Measurements from ENCODE around the gene TWF1. TPM values are rescaled to one million over a fixed set of nuclear protein-coding genes. Genes with fewer than 3 reads are reported as not detected.

TWF1 gene
- total and polyA plus RNA-seq, 2 of the 4 experiments (the other 2 are of a cell fraction), result 67.0 to 141 TPM

GRCh38 chr12:43754015-43754414 is 52.1 kb downstream of the TWF1 start:
- Histone ChIP-seq H2BK120ac (ENCODE audit: low read depth, low read length) (no peak overlapping the region), H3K4ac (ENCODE audit: low read depth, low read length) (no peak overlapping the region), H4K20me1 (ENCODE audit: insufficient read depth, low read length) (no peaks in the 10 kb centered on the region), H3K9ac (ENCODE audit: low read depth, low read length) (no peak overlapping the region), H3K9me3 (ENCODE audit: control insufficient read depth, insufficient read depth, low read length) (peaks cover 3% of the 10 kb centered on the region; the same call in 1 of the 2 replicates), H3K18ac (ENCODE audit: low read depth, low read length) (no peak overlapping the region), H2BK15ac (ENCODE audit: low read depth, low read length) (no peak overlapping the region), H2AK9ac (replicated peaks; ENCODE audit: low read depth, low read length, poor library complexity) (no peak overlapping the region), H3K79me1 (ENCODE audit: low read depth in 1 of 2, low read length in 2 of 2) (peaks cover 31 to 41% of the 10 kb centered on the region in 2 experiments), H2BK20ac (ENCODE audit: low read depth, low read length) (no peak overlapping the region), H3K56ac (ENCODE audit: extremely low read depth, insufficient read depth, low read length) (no peak overlapping the region), H3K23ac (ENCODE audit: low read depth, low read length) (no peak overlapping the region), H3K9me1 (ENCODE audit: insufficient read depth, low read length) (peaks cover 4% of the 10 kb centered on the region; the same call in 1 of the 2 replicates), H2AK5ac (ENCODE audit: low read depth, low read length) (no peak overlapping the region), H4K5ac (ENCODE audit: low read depth, low read length) (no peak overlapping the region), H3K14ac (replicated peaks; ENCODE audit: low read depth, low read length) (no peak overlapping the region), H3K4me3 (ENCODE audit: insufficient read depth, low read depth, low read length) (no peak overlapping the region), H3K27me3 (ENCODE audit: control insufficient read depth, insufficient read depth, low read length) (no peaks in the 10 kb centered on the region), H3K4me1 (ENCODE audit: control insufficient read depth, insufficient read depth, low read length) (peaks cover 2% of the 10 kb centered on the region; the same call in 1 of the 2 replicates), H3K27ac (ENCODE audit: insufficient read depth, low read length) (no peak overlapping the region), H2BK5ac (ENCODE audit: low read depth, low read length, poor library complexity, severe bottlenecking) (no peak overlapping the region), H2AFZ (replicated peaks; ENCODE audit: low read length, poor library complexity) (no peak overlapping the region), H4K91ac (ENCODE audit: insufficient read depth, low read depth, low read length) (no peak overlapping the region), H3K36me3 (ENCODE audit: control insufficient read depth, insufficient read depth, low read length) (peaks cover 3% of the 10 kb centered on the region), H3K4me2 (ENCODE audit: low read depth, low read length) (no peak overlapping the region), H4K8ac (ENCODE audit: low read depth in 2 of 2, low read length in 2 of 2) (no peak overlapping the region)
- BruUV-seq (replicated peaks), result no TSS peak
- CTCF ChIA-PET, result no interaction called here
- intact Hi-C loops (cut with micrococcal nuclease), result no loop called here
- dilution Hi-C loops (cut with HindIII; ENCODE audit: low sequenced_read_pairs, unreplicated experiment), result no loop called here
- ATAC-seq (ENCODE audit: low read depth), result no peak
- in situ Hi-C loops (cut with MboI; ENCODE audit: low sequenced_read_pairs), result no loop called here
- no peak for DNase-seq
- no CpG with 5 or more reads among the region's 3 CpGs for WGBS, 2 experiments (ENCODE audit: extremely low coverage in 2 of 2, insufficient read length in 1 of 2)
- POLR2A ChIA-PET (ENCODE audit: unreplicated experiment), result no interaction called here
- TF ChIP-seq MAZ (IDR thresholded peaks at IDR 0.05; ENCODE audit: borderline replicate concordance, low read depth, low read length), result no peak
- TF ChIP-seq FOS (IDR thresholded peaks at IDR 0.05; ENCODE audit: low read depth, low read length), result no peak
- TF ChIP-seq USF2 (IDR thresholded peaks at IDR 0.05; ENCODE audit: low read depth, low read length), result no peak
- no peak for TF ChIP-seq RFX5 (IDR thresholded peaks at IDR 0.05; ENCODE audit: low read depth, low read length)
- TF ChIP-seq BHLHE40 (IDR thresholded peaks at IDR 0.05; ENCODE audit: low read depth, low read length), result no peak
- no peak for TF ChIP-seq NFE2L2 (IDR thresholded peaks at IDR 0.05; ENCODE audit: low read depth, low read length)
- TF ChIP-seq MAFK (IDR thresholded peaks at IDR 0.05; ENCODE audit: low read depth, low read length), result no peak
- TF ChIP-seq SMC3 (IDR thresholded peaks at IDR 0.05; ENCODE audit: low read depth, low read length), result no peak
- TF ChIP-seq MXI1 (IDR thresholded peaks at IDR 0.05; ENCODE audit: borderline replicate concordance, low read depth, low read length), result no peak
- no peak for TF ChIP-seq CHD1 (IDR thresholded peaks at IDR 0.05; ENCODE audit: low read depth, low read length)
- TF ChIP-seq CTCF (conservative IDR thresholded peaks at IDR 0.05; ENCODE audit: low read depth, low read length), result no peak
- TF ChIP-seq POLR2A (IDR thresholded peaks at IDR 0.05; ENCODE audit: low read depth, low read length), result no peak
- no peak for TF ChIP-seq RCOR1 (IDR thresholded peaks at IDR 0.05; ENCODE audit: insufficient replicate concordance, low read length)
- no peak for TF ChIP-seq RAD21 (IDR thresholded peaks at IDR 0.05; ENCODE audit: low read length)
- no peak for TF ChIP-seq ELK1 (IDR thresholded peaks at IDR 0.05; ENCODE audit: borderline replicate concordance, low read depth, low read length)
- no peak for TF ChIP-seq CEBPB (IDR thresholded peaks at IDR 0.05; ENCODE audit: low read depth, low read length)
